Lower leg skin (tissue), 4 donors: ENCODE results near the gene SELENON. TPM values are rescaled to one million over a fixed set of nuclear protein-coding genes. Genes with fewer than 3 reads are reported as not detected.

ENCODE experiments used
- DNase-seq, 2 donors: peaks; one replicate each; pipeline ENCODE4 v3.0.0-alpha.2; 2019; ENCODE audit warnings: low spot score in 2 of 2
- H3K4me3 ChIP-seq: fragments of 200-600 bp; sonication (generic); 2 replicates; pipeline ENCODE4 v1.5.1; 2017; ENCODE audit warnings: mild to moderate bottlenecking, low read depth; ENCODE audit not compliant: poor library complexity, severe bottlenecking
- POLR2A ChIP-seq, 2 donors: fragments of 450-650 bp; IDR thresholded peaks; one replicate each; pipeline ENCODE4 v1.6.1; 2016 to 2017; ENCODE audit warnings: antibody characterized with exemption in 2 of 2, mild to moderate bottlenecking in 1 of 2, moderate library complexity in 1 of 2
- WGBS, 2 donors: methylation state at CpG; one replicate each; pipeline ENCODE4 v1.1.5; 2018; 5-methylcytosine and 5-hydroxymethylcytosine counted together
- intact Hi-C: fragments of 100-400 bp; cut with DNase I; formaldehyde crosslinking; loops from one replicate; pipeline ENCODE4 v1.15.0; 2023; ENCODE audit warnings: low total_unique reads
- total RNA-seq, 4 donors: library from RNA; depleted of rRNA; stranded (reverse); fragments of >200 nt; gene quantifications; one replicate each; pipeline ENCODE4 v1.1.0, GENCODE V29; 2016
- TF ChIP-seq, protein P1 (sequence below), 3 donors: fragments of 450-650 bp; IDR thresholded peaks; one replicate each; pipeline ENCODE4 v1.5.1; 2016; ENCODE audit warnings: antibody characterized with exemption in 3 of 3, mild to moderate bottlenecking in 3 of 3, moderate library complexity in 2 of 3

The SELENON gene
- total RNA-seq, 4 donors from 2014 or later = 14.9 to 24.5 (median 17.6) TPM

DNA sequence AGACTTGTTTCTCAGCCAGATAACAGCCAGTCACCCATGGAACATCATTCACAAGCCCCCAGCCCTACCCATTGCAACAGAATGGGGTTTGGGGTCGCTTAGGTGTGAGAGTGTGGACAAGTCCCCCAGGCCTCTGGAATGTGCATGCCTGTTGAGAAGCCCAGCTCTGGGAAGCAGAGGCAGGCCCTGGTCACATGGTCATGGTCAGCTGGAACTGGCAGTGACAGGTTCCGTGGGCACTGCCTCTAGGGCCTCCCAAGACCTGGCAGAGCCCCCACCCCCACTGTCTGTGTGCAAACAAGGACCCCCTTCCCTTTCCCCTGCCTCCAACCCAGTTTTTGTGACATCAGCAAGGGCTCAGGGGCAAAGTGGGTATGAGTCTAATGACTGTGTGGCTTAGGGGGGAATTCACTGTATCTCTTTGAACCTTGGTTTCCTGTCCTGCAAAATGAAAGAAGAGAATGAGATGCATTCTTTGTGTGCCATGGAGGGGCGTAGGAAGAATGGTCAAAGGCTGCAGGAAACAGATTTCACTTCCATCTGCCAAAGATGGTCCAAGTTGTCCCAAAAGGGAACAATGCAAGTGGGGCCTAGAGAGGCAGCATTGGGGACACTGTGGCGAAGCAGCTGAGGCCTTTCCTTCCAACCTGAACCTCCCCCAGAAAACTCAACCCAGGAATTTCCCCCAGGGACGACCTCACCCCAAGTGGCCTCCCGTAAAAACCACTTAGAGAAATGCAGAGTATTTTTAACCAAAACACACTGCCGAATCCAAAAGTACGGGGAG lies 34.7 kb upstream of the SELENON start:
- DNase-seq = no peak
- intact Hi-C loops = no loop called here
- WGBS, 2 donors = 53% methylated on average over 8 of the region's 8 CpGs
- H3K4me3 ChIP-seq = no peak overlapping the region
- TF ChIP-seq, protein P1, sequence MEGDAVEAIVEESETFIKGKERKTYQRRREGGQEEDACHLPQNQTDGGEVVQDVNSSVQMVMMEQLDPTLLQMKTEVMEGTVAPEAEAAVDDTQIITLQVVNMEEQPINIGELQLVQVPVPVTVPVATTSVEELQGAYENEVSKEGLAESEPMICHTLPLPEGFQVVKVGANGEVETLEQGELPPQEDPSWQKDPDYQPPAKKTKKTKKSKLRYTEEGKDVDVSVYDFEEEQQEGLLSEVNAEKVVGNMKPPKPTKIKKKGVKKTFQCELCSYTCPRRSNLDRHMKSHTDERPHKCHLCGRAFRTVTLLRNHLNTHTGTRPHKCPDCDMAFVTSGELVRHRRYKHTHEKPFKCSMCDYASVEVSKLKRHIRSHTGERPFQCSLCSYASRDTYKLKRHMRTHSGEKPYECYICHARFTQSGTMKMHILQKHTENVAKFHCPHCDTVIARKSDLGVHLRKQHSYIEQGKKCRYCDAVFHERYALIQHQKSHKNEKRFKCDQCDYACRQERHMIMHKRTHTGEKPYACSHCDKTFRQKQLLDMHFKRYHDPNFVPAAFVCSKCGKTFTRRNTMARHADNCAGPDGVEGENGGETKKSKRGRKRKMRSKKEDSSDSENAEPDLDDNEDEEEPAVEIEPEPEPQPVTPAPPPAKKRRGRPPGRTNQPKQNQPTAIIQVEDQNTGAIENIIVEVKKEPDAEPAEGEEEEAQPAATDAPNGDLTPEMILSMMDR (IDR thresholded peaks at IDR 0.05) = no peak
- no peak for TF ChIP-seq POLR2A (IDR thresholded peaks at IDR 0.05)

DNA sequence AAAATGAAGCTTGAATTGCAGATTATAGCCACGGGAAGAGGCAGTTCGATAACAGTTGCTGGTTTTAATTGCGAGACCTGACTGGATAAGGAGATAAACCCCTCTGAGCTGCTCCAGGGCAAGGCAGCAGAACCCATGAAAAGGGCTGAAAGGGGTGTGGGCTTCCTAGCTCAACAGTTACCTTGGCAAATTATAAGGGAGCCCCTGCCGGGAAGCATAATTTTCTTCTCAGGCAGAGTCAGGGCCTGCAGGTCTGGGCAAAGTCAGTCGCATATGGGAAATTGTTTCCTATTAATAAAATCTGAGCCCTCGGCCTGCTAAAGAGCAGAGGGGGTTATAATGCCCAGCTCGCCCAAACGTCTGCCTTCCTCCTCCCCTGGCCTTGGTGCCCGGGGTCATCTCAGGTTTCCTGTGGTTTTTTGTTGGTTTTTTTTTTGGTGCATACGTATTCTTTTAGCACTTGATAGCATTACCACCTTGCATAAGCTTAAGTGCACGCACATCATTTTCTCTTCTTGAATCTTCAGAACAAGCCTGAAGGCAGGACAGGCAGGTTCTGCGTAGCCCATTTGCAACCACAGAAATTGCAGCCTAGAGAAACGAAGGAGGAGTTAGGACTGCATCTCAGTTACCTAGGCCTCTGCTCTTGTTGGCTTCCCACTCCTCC lies 33.9 kb upstream of the SELENON start:
- intact Hi-C loops = no loop called here
- no peak for DNase-seq
- TF ChIP-seq POLR2A (IDR thresholded peaks at IDR 0.05) = no peak
- TF ChIP-seq, protein P1 (IDR thresholded peaks at IDR 0.05) = no peak
- H3K4me3 ChIP-seq = no peak overlapping the region
- 40 to 46% methylated on average over 13 of the region's 13 CpGs for WGBS, 2 donors

DNA sequence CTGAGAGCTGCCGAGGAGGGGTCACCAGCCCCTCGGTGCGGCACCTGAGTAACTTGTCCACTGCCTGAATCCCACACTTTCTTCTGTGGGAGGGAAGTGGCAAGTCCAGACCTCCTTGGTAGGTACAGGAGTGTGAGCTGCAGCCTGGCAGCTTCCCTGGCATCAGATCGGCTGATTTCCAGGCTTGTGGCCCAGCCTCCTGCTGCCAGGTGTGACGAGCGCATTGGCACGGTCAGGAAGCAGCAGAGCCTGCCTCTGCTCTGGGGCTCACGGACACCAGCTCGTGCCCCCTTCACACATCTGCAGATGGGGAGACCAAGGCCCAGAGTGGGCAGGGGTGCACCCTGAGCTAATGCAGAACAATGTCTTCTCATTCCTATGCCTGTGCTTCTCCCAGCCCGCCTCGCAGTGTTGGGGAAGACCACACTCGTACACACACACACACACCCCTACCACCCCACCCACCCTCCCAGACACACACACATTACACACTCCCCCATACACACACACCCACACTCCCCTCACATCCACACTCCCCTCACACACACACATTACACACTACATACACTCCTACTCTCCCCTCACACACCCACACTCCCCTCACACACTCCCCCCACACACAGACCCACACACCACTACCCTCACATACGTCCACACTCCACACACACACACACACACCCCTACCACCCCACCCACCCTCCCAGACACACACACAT lies 33.1 kb upstream of the SELENON start:
- 40 to 56% methylated on average over 10 to 12 of the region's 13 CpGs for WGBS, 2 donors
- TF ChIP-seq, protein P1 (IDR thresholded peaks at IDR 0.05) = no peak
- TF ChIP-seq POLR2A (IDR thresholded peaks at IDR 0.05) = no peak
- peak in 1 of 2 donors; percentile 55 for DNase-seq
- H3K4me3 ChIP-seq = no peak overlapping the region
- intact Hi-C loops = no loop called here

- no peak for DNase-seq
- intact Hi-C loops = no loop called here
- no peak for TF ChIP-seq POLR2A (IDR thresholded peaks at IDR 0.05)
- TF ChIP-seq, protein P1 (IDR thresholded peaks at IDR 0.05) = no peak
- H3K4me3 ChIP-seq = no peak overlapping the region
Observed at GRCh38 chr1:25767437-25767770, 32.6 kb upstream of the SELENON start.

DNA sequence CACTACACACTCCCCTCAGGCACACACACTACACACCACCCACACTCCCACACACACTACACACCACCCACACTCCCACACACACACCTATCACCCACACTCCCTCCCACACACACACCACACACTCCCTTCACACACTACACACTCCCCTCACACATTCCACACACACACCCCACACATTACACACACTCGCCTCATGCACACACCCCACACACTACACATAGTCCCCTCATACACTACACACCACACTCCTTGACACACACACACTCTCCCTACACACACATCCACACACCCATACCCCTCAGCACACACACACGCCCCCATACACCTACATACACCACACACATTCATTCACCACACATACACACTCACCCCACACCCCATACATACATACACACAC lies 31.0 kb upstream of the SELENON start:
- TF ChIP-seq, protein P1 (IDR thresholded peaks at IDR 0.05) = no peak
- DNase-seq = no peak
- 92 to 95% methylated on average over 2 of the region's 2 CpGs for WGBS, 2 donors
- no peak overlapping the region for H3K4me3 ChIP-seq
- intact Hi-C loops = no loop called here
